NCI-H226 (cell line): ENCODE results near the gene GYPA.
"Not testable (repeated sequence)": the region's sequence is repeated elsewhere in the genome, so short reads cannot be mapped to it uniquely, and the experiment has no call there.

Source experiments
- DNase-seq: peaks from one replicate; pipeline ENCODE4 v3.0.0-alpha.2; 2015

GYPA gene

GRCh38 chr4:144128709-144129320 lies 11.7 kb downstream of the GYPA start:
- not testable (repeated sequence) for DNase-seq

GRCh38 chr4:144125109-144125508 lies 15.4 kb downstream of the GYPA start:
- not testable (repeated sequence) for DNase-seq

GRCh38 chr4:144123982-144124635 lies 16.4 kb downstream of the GYPA start:
- not testable (repeated sequence) for DNase-seq

GRCh38 chr4:144123269-144123668 lies 17.2 kb downstream of the GYPA start:
- not testable (repeated sequence) for DNase-seq

GRCh38 chr4:144119752-144120151 lies 20.8 kb downstream of the GYPA start:
- DNase-seq, result not testable (repeated sequence)

- DNase-seq, result no peak
Observed at GRCh38 chr4:144115519-144115918, 25.0 kb downstream of the GYPA start.

GRCh38 chr4:144113546-144113945 lies 27.0 kb downstream of the GYPA start:
- DNase-seq, result no peak

GRCh38 chr4:144104509-144105130 lies 35.9 kb downstream of the GYPA start:
- no peak for DNase-seq

- DNase-seq, result not testable (repeated sequence)
Observed at GRCh38 chr4:144097776-144098175, 42.7 kb downstream of the GYPA start.

GRCh38 chr4:144093995-144094394 lies 46.5 kb downstream of the GYPA start:
- DNase-seq, result not testable (repeated sequence)

GRCh38 chr4:144091181-144091580 lies 49.3 kb downstream of the GYPA start:
- DNase-seq, result not testable (repeated sequence)

- no peak for DNase-seq
Observed at GRCh38 chr4:144090744-144091143, 49.8 kb downstream of the GYPA start.

- not testable (repeated sequence) for DNase-seq
Observed at GRCh38 chr4:144082053-144082452, 58.5 kb downstream of the GYPA start.

GRCh38 chr4:144080135-144080534 lies 60.4 kb downstream of the GYPA start:
- not testable (repeated sequence) for DNase-seq

- not testable (repeated sequence) for DNase-seq
Observed at GRCh38 chr4:144078746-144079145, 61.8 kb downstream of the GYPA start.

GRCh38 chr4:144061556-144061955 lies 79.0 kb downstream of the GYPA start:
- DNase-seq, result not testable (repeated sequence)

GRCh38 chr4:144060234-144060859 lies 80.2 kb downstream of the GYPA start:
- DNase-seq, result not testable (repeated sequence)
